Neural crest cell (in vitro differentiated cells): ENCODE measurements around the gene SCN5A. TPM values are rescaled to one million over a fixed set of nuclear protein-coding genes. Genes with fewer than 3 reads are reported as not detected.
"Not testable (repeated sequence)": the region's sequence is repeated elsewhere in the genome, so short reads cannot be mapped to it uniquely, and the experiment has no call there.

Experiments
- DNase-seq: peaks from one replicate; pipeline ENCODE4 v3.0.0; 2021; ENCODE audit warnings: low read depth, mixed read lengths, low spot score
- H3K27ac Mint-ChIP-seq: one replicate; pipeline ENCODE4 v1.8.0; 2021; ENCODE audit warnings: mild to moderate bottlenecking, mixed read lengths; ENCODE audit not compliant: unreplicated experiment
- H3K27me3 Mint-ChIP-seq: 2 replicates; pipeline ENCODE4 v1.8.0; 2021; ENCODE audit warnings: low read depth, mild to moderate bottlenecking, mixed read lengths
- H3K36me3 Mint-ChIP-seq: 2 replicates; pipeline ENCODE4 v1.8.0; 2021; ENCODE audit warnings: low read depth, mild to moderate bottlenecking, mixed read lengths
- H3K4me1 Mint-ChIP-seq: 2 replicates; pipeline ENCODE4 v1.8.0; 2021; ENCODE audit warnings: mixed read lengths
- H3K4me3 Mint-ChIP-seq: one replicate; pipeline ENCODE4 v1.8.0; 2021; ENCODE audit warnings: mild to moderate bottlenecking, mixed read lengths
- H3K9me3 Mint-ChIP-seq: 2 replicates; pipeline ENCODE4 v1.8.0; 2021; ENCODE audit warnings: mixed read lengths
- total RNA-seq: library from RNA; stranded (reverse); gene quantifications from 2 replicates; pipeline ENCODE4 v1.2.1, GENCODE V29; 2021
- TF ChIP-seq, protein P1 (sequence below): fragments of 200-600 bp; sonication (generic); conservative IDR thresholded peaks from 2 replicates; pipeline ENCODE4 v1.5.0; 2021; ENCODE audit warnings: antibody characterized with exemption, mild to moderate bottlenecking

Gene SCN5A
- total RNA-seq, 1 donor from 2014 or later = 1.2 TPM

- Mint-ChIP-seq H3K4me1 (no peaks in the 10 kb centered on the region), H3K27ac (no peak overlapping the region), H3K4me3 (no peak overlapping the region), H3K27me3 (no peaks in the 10 kb centered on the region), H3K36me3 (no peaks in the 10 kb centered on the region), H3K9me3 (no peaks in the 10 kb centered on the region)
- DNase-seq = no peak
- TF ChIP-seq, protein P1, sequence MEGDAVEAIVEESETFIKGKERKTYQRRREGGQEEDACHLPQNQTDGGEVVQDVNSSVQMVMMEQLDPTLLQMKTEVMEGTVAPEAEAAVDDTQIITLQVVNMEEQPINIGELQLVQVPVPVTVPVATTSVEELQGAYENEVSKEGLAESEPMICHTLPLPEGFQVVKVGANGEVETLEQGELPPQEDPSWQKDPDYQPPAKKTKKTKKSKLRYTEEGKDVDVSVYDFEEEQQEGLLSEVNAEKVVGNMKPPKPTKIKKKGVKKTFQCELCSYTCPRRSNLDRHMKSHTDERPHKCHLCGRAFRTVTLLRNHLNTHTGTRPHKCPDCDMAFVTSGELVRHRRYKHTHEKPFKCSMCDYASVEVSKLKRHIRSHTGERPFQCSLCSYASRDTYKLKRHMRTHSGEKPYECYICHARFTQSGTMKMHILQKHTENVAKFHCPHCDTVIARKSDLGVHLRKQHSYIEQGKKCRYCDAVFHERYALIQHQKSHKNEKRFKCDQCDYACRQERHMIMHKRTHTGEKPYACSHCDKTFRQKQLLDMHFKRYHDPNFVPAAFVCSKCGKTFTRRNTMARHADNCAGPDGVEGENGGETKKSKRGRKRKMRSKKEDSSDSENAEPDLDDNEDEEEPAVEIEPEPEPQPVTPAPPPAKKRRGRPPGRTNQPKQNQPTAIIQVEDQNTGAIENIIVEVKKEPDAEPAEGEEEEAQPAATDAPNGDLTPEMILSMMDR = no peak
These were observed 74.8 kb downstream of the SCN5A start for GRCh38 chr3:38574411-38575278.

DNA sequence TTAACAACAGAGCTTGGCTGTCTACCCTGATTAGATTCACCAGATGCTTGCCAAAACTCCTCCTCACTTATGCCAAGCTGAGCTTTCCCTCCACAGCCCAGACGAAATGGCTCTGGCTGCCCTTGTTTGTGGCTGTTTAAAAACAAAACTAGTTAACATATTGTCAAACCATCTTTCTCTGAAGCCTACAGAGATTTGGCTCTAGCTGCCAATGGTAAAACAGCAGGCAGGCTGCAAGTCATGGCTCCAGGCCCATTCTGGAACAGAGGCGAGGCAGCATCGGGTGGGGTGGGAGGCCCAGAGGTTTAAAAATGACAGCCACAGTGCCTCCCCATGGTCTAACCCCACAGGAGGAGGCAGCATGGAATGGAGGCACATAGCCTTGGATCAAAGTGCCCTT, 75.9 kb downstream of the SCN5A start:
- no peak overlapping the region for H3K4me3 Mint-ChIP-seq
- H3K36me3 Mint-ChIP-seq = no peaks in the 10 kb centered on the region
- no peak overlapping the region for H3K27ac Mint-ChIP-seq
- TF ChIP-seq, protein P1 = no peak
- H3K9me3 Mint-ChIP-seq = no peaks in the 10 kb centered on the region
- no peak for DNase-seq
- H3K27me3 Mint-ChIP-seq = no peaks in the 10 kb centered on the region
- no peaks in the 10 kb centered on the region for H3K4me1 Mint-ChIP-seq

- no peak overlapping the region for H3K4me3 Mint-ChIP-seq
- H3K9me3 Mint-ChIP-seq = no peaks in the 10 kb centered on the region
- H3K27ac Mint-ChIP-seq = no peak overlapping the region
- TF ChIP-seq, protein P1 = no peak
- H3K4me1 Mint-ChIP-seq = no peaks in the 10 kb centered on the region
- H3K36me3 Mint-ChIP-seq = no peaks in the 10 kb centered on the region
- no peak for DNase-seq
- no peaks in the 10 kb centered on the region for H3K27me3 Mint-ChIP-seq
These were observed 76.4 kb downstream of the SCN5A start for GRCh38 chr3:38573111-38573510.

DNA sequence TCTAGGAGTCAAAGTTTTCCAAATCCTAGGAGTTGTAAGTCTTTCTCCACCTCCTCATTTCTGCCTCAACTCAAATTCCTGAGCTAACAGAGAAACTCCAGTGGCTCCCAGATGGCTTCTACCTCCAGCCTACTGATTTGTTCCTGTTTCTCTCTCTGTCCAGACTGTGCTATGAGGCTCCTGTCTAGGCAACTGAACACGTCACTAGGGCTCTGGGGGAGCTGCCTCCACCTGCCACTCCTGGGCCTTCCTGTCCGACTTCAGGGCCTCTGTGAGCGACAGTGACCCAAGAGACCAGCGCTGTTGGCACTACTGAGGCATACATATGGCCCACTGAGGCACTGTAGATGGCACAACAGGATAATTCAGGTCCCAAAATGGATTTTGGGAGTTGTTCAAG, 82.0 kb downstream of the SCN5A start:
- DNase-seq = no peak
- Mint-ChIP-seq H3K36me3 (no peaks in the 10 kb centered on the region), H3K4me3 (no peak overlapping the region), H3K27me3 (no peaks in the 10 kb centered on the region), H3K9me3 (no peaks in the 10 kb centered on the region), H3K4me1 (no peaks in the 10 kb centered on the region), H3K27ac (no peak overlapping the region)
- TF ChIP-seq, protein P1 = no peak

GRCh38 chr3:38566794-38567193, 82.7 kb downstream of the SCN5A start:
- H3K9me3 Mint-ChIP-seq, H3K4me1 Mint-ChIP-seq, H3K27ac Mint-ChIP-seq, H3K36me3 Mint-ChIP-seq, H3K4me3 Mint-ChIP-seq, H3K27me3 Mint-ChIP-seq, DNase-seq: not testable (repeated sequence)

DNA sequence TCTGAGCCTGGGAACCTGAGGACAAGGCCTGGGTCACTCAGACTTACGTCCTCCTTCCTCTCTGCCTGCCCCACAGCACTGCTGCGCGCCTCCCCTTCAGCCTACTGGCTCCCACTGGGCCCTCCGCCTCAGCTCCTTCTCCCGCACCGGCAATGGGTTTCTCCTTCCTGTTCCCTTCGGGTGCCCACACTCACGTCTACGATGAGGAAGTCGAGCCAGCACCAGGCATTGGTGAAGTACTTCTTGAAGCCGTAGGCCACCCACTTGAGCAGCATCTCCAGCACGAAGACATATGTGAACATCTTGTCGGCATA, 83.3 kb downstream of the SCN5A start:
- Mint-ChIP-seq H3K27me3 (no peaks in the 10 kb centered on the region), H3K4me3 (no peak overlapping the region), H3K36me3 (no peaks in the 10 kb centered on the region), H3K4me1 (no peaks in the 10 kb centered on the region), H3K27ac (peak overlapping the region; percentile 71), H3K9me3 (no peaks in the 10 kb centered on the region)
- TF ChIP-seq, protein P1 = no peak
- DNase-seq = no peak
